SHP77 (cell line): Measurements from ENCODE around the gene CDC42EP2.

Experiments used
- DNase-seq, 2 experiments: peaks; one replicate each; lab custom pipeline; 2025; lab: John Stamatoyannopoulos, UW

CDC42EP2 gene

DNA sequence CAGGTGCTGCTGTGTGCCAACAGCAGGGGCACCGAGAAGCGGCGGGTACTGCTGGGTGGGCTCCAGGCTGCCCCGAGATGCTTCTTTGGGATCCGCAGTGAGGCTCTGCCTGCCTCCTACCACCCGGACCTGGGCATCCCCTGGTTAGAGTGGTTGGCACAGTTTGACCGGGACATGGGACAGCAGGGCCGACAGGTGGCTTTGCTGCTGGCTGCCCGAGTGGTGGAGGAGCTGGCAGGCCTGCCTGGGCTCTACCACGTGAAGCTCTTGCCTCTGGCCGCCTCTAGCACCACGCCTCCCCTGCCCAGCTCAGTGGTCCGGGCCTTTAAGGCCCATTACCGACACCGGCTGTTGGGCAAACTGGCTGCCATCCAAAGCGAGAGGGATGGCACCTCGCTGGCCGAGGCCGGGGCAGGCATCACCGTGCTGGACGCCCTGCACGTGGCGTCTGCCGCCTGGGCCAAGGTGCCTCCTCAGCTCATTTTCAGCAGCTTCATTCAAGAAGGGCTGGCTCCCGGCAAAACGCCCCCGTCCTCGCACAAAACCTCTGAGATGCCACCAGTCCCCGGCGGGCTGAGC lies 41.8 kb downstream of the CDC42EP2 start:
- no peak for DNase-seq

DNA sequence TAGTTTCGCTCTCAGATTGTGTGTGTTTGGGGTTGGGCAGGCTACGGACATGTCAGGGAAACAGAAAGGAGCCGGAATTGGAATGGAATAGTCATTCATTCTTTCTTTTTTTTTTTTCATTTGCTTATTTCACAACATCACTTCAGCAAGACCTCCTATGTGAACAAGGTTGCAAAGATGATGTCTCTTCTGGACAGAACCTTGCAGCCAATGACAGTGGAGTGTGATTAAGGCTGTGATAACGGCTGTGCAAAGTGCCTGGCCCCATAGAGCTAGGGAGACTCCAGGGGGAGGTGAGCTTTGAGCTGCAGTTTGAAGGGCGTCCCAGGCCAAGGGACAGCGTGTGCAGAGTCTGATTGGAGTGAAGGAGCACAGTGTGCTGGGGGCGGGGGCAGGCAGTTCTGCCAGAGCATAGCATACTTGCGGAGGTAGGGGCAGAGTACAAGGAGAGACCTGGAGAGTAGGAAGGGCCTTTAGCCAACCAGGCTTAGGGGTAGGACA lies 43.2 kb downstream of the CDC42EP2 start:
- no peak for DNase-seq

DNA sequence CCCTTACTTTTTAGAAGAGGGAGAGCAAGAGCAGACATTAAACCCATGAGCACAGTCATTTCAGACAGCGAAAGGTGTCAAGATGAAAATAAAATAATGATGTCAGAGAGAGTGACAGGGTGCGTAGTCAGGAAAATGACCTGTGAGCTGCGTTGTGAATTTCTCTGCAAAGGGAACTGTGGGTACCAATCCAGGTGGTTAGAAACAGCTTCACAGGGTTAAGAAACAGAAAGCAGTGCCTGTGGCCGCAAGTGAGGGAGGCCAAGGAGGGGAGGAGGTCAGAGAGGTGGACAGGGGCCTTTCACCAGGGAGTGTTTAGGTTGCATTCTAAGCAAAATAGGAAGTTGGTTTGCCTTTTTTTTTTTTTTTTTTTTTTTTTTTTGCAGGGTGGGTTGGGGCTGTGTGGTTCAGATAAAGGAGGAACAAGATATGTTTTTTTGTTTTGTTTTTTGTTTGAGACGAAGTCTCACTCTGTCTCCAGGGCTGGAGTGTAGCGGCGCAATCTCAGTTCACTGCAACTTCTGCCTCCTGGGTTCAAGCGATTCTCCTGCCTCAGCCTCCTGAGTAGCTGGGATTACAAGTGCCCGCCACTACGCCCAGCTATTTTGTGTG lies 47.8 kb downstream of the CDC42EP2 start:
- no peak for DNase-seq

DNA sequence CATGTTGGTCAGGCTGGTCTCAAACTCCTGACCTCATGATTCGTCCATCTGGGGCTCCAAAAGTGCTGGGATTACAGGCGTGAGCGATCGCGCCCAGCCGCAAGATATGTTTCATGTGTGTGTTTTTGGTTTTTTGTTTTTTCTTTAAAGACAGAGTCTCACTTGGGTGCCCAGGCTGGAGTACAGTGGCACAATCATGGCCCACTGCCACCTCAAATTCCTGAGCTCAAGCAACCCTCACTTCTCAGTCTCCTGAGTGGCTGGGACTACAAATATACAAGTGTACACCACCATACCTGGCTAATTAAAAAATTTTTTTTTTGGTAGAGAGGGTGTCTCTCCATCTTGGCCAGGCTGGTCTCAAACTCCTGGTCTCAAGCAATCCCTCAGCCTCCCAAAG lies 48.3 kb downstream of the CDC42EP2 start:
- DNase-seq: no peak

DNA sequence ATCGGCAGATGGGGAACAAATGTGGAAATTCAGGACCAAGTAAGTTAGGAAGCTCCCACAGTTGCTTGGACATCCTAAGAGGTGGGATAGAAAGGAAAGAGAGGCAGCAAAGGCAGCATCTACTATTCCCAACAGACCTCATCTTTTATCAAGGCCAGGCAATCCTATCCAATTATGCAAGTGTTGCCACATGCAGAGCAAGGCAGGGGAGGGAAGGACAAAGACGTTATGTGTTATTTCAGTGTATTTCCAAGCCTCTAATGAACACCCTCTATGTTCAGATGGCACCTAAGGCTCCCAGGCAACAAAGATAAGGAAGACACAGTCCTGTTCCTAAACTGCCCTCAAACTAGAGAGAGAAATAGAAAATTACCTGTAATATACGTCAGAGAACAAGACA lies 49.1 kb downstream of the CDC42EP2 start:
- no peak for DNase-seq

DNA sequence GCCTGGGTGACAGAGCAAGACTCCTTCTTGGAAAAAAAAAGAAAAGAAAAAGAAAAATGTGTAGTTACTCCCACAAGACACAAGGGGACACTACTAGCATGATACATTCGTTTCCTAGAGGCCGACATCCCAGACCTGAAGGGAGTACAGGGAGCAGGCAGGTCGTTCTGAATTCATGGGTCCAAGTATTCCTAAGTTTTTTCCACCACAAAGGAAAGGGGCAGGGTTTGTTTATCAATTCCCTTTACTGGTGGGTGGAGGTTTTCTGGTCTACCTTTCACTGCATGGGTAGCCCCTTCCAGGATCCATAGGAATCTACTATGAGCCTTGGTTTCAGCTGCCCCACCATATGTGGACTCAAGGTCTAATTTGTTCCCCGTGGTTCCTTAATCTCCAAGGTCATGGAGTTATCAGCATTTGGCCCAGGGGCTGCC lies 51.7 kb downstream of the CDC42EP2 start:
- DNase-seq: peak; percentile 67 to 74

DNA sequence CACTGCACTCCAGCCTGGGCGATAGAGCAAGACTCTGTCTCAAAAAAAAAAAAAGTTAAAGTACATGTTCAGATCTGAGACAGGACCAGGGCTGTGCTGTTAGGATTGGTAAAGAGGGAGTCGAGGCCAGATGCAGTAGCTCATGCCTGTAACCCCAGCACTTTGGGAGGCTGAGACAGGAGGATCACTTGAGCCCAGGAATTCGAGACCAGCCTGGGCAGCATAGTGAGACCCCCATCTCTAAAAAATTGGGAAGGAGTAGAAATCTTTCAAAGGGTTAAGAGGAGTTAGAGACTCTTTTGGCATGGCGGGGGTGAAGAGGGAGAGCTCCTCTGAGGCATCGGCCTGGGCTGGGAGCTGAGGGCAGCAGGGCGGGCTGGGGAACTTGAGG lies 56.0 kb downstream of the CDC42EP2 start:
- DNase-seq: no peak
